Measurements from ENCODE around the gene FANCC. TPM values are rescaled to one million over a fixed set of nuclear protein-coding genes. Genes with fewer than 3 reads are reported as not detected.

FANCC gene
- total and polyA plus RNA-seq, 2 of the 8 experiments (the other 6 are each of a cell fraction or from before 2014, with no cell fraction given): 7.8 to 15.2 TPM

DNA sequence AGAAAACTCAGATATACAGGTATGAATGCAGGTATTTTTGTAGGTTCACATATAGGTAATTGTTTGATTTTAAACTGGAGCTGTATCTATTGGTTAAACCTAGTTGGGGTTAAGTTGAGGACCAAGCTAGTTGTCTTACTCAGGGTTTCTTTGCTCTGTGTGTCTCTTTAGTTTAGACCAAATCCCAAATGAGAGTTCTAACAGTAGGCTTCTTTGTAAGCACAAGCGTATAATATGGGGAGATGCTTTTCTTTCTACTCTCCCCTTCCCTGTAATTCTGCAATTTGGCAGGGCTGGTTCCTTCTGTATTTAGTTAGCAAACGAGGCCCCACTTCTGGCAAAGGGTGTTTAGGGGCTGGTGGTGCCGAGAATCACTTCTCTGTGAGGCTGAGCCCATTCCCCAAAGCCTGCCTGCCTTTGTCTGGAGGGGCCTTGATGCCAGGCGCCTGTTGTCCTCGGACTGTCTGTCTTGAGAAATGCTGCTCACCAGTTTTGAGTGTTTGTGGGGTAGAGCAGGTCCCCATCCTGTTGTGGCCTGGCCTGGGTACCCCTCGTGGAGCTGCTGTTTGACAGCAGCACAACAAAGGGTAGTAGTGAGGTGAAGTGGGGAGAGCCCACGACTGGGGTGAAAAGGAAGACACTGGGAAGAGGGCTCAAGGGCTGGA lies 259.3 kb downstream of the FANCC start (continued):
- TF ChIP-seq RBBP5 (IDR thresholded peaks at IDR 0.05; ENCODE audit: borderline replicate concordance, low read depth, low read length): no peak
- no peak for TF ChIP-seq POU5F1 (IDR thresholded peaks at IDR 0.05; ENCODE audit: low read depth, low read length)
- TF ChIP-seq, protein P1, sequence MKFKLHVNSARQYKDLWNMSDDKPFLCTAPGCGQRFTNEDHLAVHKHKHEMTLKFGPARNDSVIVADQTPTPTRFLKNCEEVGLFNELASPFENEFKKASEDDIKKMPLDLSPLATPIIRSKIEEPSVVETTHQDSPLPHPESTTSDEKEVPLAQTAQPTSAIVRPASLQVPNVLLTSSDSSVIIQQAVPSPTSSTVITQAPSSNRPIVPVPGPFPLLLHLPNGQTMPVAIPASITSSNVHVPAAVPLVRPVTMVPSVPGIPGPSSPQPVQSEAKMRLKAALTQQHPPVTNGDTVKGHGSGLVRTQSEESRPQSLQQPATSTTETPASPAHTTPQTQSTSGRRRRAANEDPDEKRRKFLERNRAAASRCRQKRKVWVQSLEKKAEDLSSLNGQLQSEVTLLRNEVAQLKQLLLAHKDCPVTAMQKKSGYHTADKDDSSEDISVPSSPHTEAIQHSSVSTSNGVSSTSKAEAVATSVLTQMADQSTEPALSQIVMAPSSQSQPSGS (IDR thresholded peaks at IDR 0.05; ENCODE audit: low read length): no peak
- TF ChIP-seq POLR2A (IDR thresholded peaks at IDR 0.05; ENCODE audit: control extremely low read depth in 1 of 2, low read depth in 2 of 2, low read length in 2 of 2): no peak
- TF ChIP-seq CHD2 (IDR thresholded peaks at IDR 0.05; ENCODE audit: low read length): no peak
- TF ChIP-seq, protein P2, sequence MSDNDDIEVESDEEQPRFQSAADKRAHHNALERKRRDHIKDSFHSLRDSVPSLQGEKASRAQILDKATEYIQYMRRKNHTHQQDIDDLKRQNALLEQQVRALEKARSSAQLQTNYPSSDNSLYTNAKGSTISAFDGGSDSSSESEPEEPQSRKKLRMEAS (IDR thresholded peaks at IDR 0.05): no peak
- no peak for TF ChIP-seq SP1 (IDR thresholded peaks at IDR 0.05; ENCODE audit: low read depth, low read length)
